Nephron progenitor cell (in vitro differentiated cells): ENCODE results near the gene ACER3.
"Not testable (repeated sequence)": the region's sequence is repeated elsewhere in the genome, so short reads cannot be mapped to it uniquely, and the experiment has no call there.

Experiments used
- DNase-seq: peaks from one replicate; pipeline ENCODE4 v3.0.0; 2021
- H3K27ac Mint-ChIP-seq: 2 replicates; pipeline ENCODE4 v1.8.0; 2021; ENCODE audit warnings: mild to moderate bottlenecking, moderate library complexity, mixed read lengths
- H3K27me3 Mint-ChIP-seq: 2 replicates; pipeline ENCODE4 v1.8.0; 2021; ENCODE audit warnings: mild to moderate bottlenecking, low read depth, mixed read lengths; ENCODE audit not compliant: poor library complexity
- H3K36me3 Mint-ChIP-seq: 2 replicates; pipeline ENCODE4 v1.8.0; 2021; ENCODE audit warnings: low read depth, mixed read lengths
- H3K4me1 Mint-ChIP-seq: 2 replicates; pipeline ENCODE4 v1.8.0; 2021; ENCODE audit warnings: mixed read lengths
- H3K4me3 Mint-ChIP-seq: 2 replicates; pipeline ENCODE4 v1.8.0; 2021; ENCODE audit warnings: mild to moderate bottlenecking, moderate library complexity, mixed read lengths
- H3K9me3 Mint-ChIP-seq: 2 replicates; pipeline ENCODE4 v1.8.0; 2021; ENCODE audit warnings: mild to moderate bottlenecking, moderate library complexity, mixed read lengths
- CTCF ChIP-seq: fragments of 200-600 bp; sonication (generic); IDR thresholded peaks from 2 replicates; pipeline ENCODE4 v1.5.0; 2021; ENCODE audit warnings: antibody characterized with exemption

The ACER3 gene

GRCh38 chr11:76860539-76861475 lies at the start of gene ACER3:
Gene ACER3 (plus strand): TSS chr11:76860918. CDS start chr11:76860977, 59 bp downstream.
- Mint-ChIP-seq H3K4me3 (peak within 1 kb of the TSS; percentile 89), H3K27ac (peak within 1 kb of the TSS; percentile 71), H3K36me3 (no peaks in the 10 kb centered on the region)

GRCh38 chr11:76811259-76811658 lies 49.5 kb upstream of the ACER3 start:
- no peak for TF ChIP-seq CTCF
- Mint-ChIP-seq H3K9me3 (peaks cover 35% of the 10 kb centered on the region), H3K27me3 (no peaks in the 10 kb centered on the region), H3K4me3 (no peak overlapping the region), H3K36me3 (peaks cover 11% of the 10 kb centered on the region), H3K4me1 (peaks cover 32% of the 10 kb centered on the region), H3K27ac (no peak overlapping the region)
- no peak for DNase-seq

More at GRCh38 chr11:76860539-76861475, at the start of gene ACER3:
- Mint-ChIP-seq H3K4me1 (peaks cover 24% of the 10 kb centered on the region), H3K9me3 (no peaks in the 10 kb centered on the region), H3K27me3 (peaks cover 9% of the 10 kb centered on the region)
- no peak for TF ChIP-seq CTCF
- peak; percentile 95 for DNase-seq

GRCh38 chr11:76814414-76814813 lies 46.3 kb upstream of the ACER3 start:
- H3K36me3 Mint-ChIP-seq, result peaks cover 18% of the 10 kb centered on the region
- TF ChIP-seq CTCF, result no peak

GRCh38 chr11:76815678-76816077 lies 45.0 kb upstream of the ACER3 start:
- not testable (repeated sequence) for H3K4me3 Mint-ChIP-seq, H3K27ac Mint-ChIP-seq, DNase-seq, H3K4me1 Mint-ChIP-seq, H3K27me3 Mint-ChIP-seq
- H3K36me3 Mint-ChIP-seq, result peaks cover 18% of the 10 kb centered on the region
- H3K9me3 Mint-ChIP-seq, result peaks cover 70% of the 10 kb centered on the region

More at GRCh38 chr11:76814414-76814813, 46.3 kb upstream of the ACER3 start:
- no peak overlapping the region for H3K27ac Mint-ChIP-seq
- peaks cover 58% of the 10 kb centered on the region for H3K9me3 Mint-ChIP-seq
- H3K4me1 Mint-ChIP-seq, result peaks cover 10% of the 10 kb centered on the region
- no peaks in the 10 kb centered on the region for H3K27me3 Mint-ChIP-seq
- no peak overlapping the region for H3K4me3 Mint-ChIP-seq
- no peak for DNase-seq

GRCh38 chr11:76820184-76820566 lies 40.5 kb upstream of the ACER3 start:
- Mint-ChIP-seq H3K36me3 (peaks cover 28% of the 10 kb centered on the region), H3K9me3 (peaks cover 61% of the 10 kb centered on the region), H3K27ac (no peak overlapping the region), H3K4me3 (no peak overlapping the region), H3K27me3 (no peaks in the 10 kb centered on the region), H3K4me1 (peaks cover 12% of the 10 kb centered on the region)
- no peak for DNase-seq
- no peak for TF ChIP-seq CTCF

- DNase-seq, H3K27ac Mint-ChIP-seq, H3K4me3 Mint-ChIP-seq, H3K27me3 Mint-ChIP-seq: not testable (repeated sequence)
- peaks cover 12% of the 10 kb centered on the region for H3K4me1 Mint-ChIP-seq
- peaks cover 16% of the 10 kb centered on the region for H3K36me3 Mint-ChIP-seq
- H3K9me3 Mint-ChIP-seq, result peaks cover 50% of the 10 kb centered on the region
Measured at GRCh38 chr11:76821396-76821795, 39.3 kb upstream of the ACER3 start.
